Activated CD8-positive, alpha-beta T cell treated with anti-CD3 and anti-CD28 coated beads for 36 hours (primary cell): Measurements from ENCODE around the gene UCP3. TPM values are rescaled to one million over a fixed set of nuclear protein-coding genes. Genes with fewer than 3 reads are reported as not detected.

ENCODE experiments used
- ATAC-seq: fragments of 200-7000 bp; cut with Tn5 transposase; one replicate; pipeline ENCODE4 v1.10.0; 2021; ENCODE audit warnings: mild to moderate bottlenecking, moderate library complexity
- CTCF ChIA-PET: fragments of 350-600 bp; sonication (Branson Sonifier 250); formaldehyde crosslinking; loops from one replicate; lab custom pipeline; 2021; ENCODE audit warnings: antibody characterized with exemption; lab: Charles Lee
- POLR2A ChIA-PET: fragments of 350-600 bp; sonication (Branson Sonifier 250); formaldehyde crosslinking; loops from one replicate; lab custom pipeline; 2021; ENCODE audit warnings: antibody characterized with exemption; lab: Charles Lee
- DNase-seq: peaks from one replicate; pipeline ENCODE4 v3.0.0-alpha.2; 2020
- H3K27ac Mint-ChIP-seq: one replicate; pipeline ENCODE4 v1.8.0; 2021; ENCODE audit warnings: mild to moderate bottlenecking, mixed read lengths
- H3K27me3 Mint-ChIP-seq: one replicate; pipeline ENCODE4 v1.8.0; 2021; ENCODE audit warnings: mixed read lengths
- H3K36me3 Mint-ChIP-seq: one replicate; pipeline ENCODE4 v1.8.0; 2021; ENCODE audit warnings: low read depth, mixed read lengths
- H3K4me1 Mint-ChIP-seq: one replicate; pipeline ENCODE4 v1.8.0; 2021; ENCODE audit warnings: low read depth, mixed read lengths
- H3K4me3 Mint-ChIP-seq: one replicate; pipeline ENCODE4 v1.8.0; 2021; ENCODE audit warnings: mild to moderate bottlenecking, moderate library complexity, mixed read lengths
- H3K9me3 Mint-ChIP-seq: one replicate; pipeline ENCODE4 v1.8.0; 2021; ENCODE audit warnings: mixed read lengths
- intact Hi-C: fragments of 100-400 bp; cut with micrococcal nuclease; formaldehyde crosslinking; loops from one replicate; pipeline ENCODE4 v1.10.0; 2022
- total RNA-seq, 2 experiments: library from RNA; stranded (reverse); gene quantifications; one replicate each; pipeline ENCODE4 v1.2.3, GENCODE V29; 2021
- TF ChIP-seq, protein P1 (sequence below): fragments of 200-600 bp; IDR thresholded peaks from one replicate; pipeline ENCODE4 v1.8.0; 2022; ENCODE audit warnings: antibody characterized with exemption, mild to moderate bottlenecking

Gene UCP3
- total RNA-seq, 2 experiments from 2014 or later, result 1.5 to 2.2 TPM

DNA sequence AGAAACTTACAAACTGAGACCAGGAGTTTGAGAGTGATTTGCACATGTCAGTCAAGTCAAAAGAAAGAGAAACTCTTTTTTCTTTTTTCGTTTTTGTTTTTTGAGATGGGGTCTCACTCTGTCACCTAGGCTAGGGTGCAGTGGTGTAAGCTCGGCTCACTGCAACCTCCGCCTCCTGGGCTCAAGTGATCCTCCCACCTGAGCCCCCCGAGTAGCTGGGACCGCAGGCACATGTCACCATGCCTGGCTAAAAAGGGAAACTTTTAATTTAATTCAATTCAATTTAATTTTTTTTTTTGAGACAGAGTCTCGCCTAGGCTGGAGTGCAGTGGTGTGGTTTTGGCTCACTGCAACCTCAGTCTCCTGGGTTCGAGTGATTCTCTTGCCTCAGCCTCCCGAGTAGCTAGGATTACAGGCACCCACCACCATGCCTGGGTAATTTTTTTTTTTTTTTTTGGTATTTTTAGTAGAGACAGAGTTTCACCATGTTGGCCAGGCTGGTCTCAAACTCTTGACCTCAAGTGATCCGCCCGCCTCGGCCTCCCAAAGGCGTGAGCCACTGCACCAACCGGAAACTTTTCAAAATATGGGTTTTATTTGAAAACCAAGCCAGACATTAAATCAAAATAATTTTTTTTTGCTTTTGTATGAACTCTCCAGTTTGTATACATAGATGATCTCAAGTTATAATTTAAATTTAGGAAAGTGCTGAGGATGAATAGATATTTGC lies 9.9 kb downstream of the UCP3 start:
- POLR2A ChIA-PET, result interaction anchor here (1.0 to 14.1 kb wide), 5 partner anchors 12 to 25 kb away, joined by 3 to 176 read pairs (median 6); partner anchors contain the start of gene UCP2
- H3K36me3 Mint-ChIP-seq, result peaks cover 28% of the 10 kb centered on the region
- DNase-seq (no peak), ATAC-seq (no peak)
- H3K27ac Mint-ChIP-seq, result peak overlapping the region; percentile 63
- CTCF ChIA-PET, result no interaction called here
- intact Hi-C loops, result no loop called here
- TF ChIP-seq, protein P1, sequence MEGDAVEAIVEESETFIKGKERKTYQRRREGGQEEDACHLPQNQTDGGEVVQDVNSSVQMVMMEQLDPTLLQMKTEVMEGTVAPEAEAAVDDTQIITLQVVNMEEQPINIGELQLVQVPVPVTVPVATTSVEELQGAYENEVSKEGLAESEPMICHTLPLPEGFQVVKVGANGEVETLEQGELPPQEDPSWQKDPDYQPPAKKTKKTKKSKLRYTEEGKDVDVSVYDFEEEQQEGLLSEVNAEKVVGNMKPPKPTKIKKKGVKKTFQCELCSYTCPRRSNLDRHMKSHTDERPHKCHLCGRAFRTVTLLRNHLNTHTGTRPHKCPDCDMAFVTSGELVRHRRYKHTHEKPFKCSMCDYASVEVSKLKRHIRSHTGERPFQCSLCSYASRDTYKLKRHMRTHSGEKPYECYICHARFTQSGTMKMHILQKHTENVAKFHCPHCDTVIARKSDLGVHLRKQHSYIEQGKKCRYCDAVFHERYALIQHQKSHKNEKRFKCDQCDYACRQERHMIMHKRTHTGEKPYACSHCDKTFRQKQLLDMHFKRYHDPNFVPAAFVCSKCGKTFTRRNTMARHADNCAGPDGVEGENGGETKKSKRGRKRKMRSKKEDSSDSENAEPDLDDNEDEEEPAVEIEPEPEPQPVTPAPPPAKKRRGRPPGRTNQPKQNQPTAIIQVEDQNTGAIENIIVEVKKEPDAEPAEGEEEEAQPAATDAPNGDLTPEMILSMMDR, result no peak
- no peak overlapping the region for H3K4me3 Mint-ChIP-seq
- H3K9me3 Mint-ChIP-seq, result no peaks in the 10 kb centered on the region
- no peaks in the 10 kb centered on the region for H3K27me3 Mint-ChIP-seq
- H3K4me1 Mint-ChIP-seq, result peaks cover 76% of the 10 kb centered on the region

DNA sequence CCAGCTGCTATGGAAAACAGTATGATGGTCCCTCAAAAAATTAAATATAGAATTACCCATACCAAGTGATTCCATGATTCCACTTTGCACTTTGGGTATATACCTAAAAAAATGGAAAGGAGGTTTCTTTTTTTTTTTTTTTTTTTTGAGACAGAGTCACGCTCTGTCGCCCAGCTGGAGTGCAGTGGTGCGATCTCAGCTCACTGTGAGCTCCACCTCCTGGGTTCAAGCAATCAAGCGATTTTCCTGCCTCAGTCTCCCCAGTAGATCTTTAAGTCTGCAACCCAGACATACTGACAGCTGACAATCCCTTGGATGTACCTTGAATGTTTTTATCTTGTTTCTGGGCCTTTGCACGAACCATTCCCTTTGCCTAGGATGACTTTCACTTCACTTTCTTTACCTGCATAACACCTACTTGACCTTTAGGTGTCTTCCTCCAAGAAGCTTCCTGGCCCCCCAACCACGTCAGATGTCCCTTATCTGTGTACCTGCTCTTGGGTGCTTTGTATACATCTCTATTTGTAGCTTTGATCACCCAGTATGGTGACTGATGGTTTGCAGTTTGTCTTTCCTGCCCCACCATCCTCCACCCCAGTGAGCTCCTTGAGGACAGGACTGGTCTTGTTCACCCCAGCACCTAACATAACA lies 11.6 kb downstream of the UCP3 start:
- peak; percentile 7 for ATAC-seq
- Mint-ChIP-seq H3K4me1 (peaks cover 71% of the 10 kb centered on the region), H3K4me3 (peak overlapping the region; percentile 5), H3K27me3 (no peaks in the 10 kb centered on the region), H3K36me3 (peaks cover 17% of the 10 kb centered on the region), H3K27ac (peak overlapping the region; percentile 70), H3K9me3 (no peaks in the 10 kb centered on the region)
- intact Hi-C loops, result no loop called here
- no peak for DNase-seq
- POLR2A ChIA-PET, result interaction anchor here (1.0 to 14.1 kb wide), 9 partner anchors 8 to 27 kb away, joined by 3 to 176 read pairs (median 6); partner anchors contain the start of gene UCP2
- CTCF ChIA-PET, result interaction anchor here (1.0 to 1.5 kb wide), 4 partner anchors 13 to 37 kb away, joined by 3 to 5 read pairs (median 4); no protein-coding TSS in a partner anchor
- TF ChIP-seq, protein P1, result no peak

DNA sequence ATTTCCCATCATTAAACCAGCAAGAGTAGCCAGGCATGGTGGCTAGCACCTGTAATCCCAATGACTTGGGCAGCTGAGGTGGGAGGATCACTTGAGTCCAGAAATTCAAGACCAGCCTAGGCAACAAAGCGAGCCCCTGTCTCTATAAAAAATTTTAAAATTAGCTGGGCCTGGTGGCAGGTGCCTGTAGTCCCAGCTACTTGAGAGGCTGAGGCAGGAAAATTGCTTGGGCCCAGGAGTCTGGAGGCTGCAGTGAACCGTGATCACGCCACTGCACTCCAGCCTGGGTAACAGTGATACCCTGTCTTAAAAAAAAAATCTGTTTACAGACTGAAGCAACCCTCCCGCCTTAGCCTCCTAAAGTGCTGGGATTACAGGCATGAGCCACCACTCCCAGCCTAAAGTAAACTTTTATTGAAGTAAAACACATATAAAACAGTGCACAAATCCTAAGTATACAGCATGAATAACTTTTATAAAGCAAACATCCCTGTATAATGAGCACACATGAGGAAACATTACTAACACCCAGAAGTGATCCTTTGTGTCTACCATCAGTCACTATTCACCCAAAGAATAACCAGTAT lies 12.6 kb downstream of the UCP3 start:
- Mint-ChIP-seq H3K36me3 (peaks cover 12% of the 10 kb centered on the region), H3K27ac (peak overlapping the region; percentile 99), H3K9me3 (no peaks in the 10 kb centered on the region), H3K27me3 (no peaks in the 10 kb centered on the region), H3K4me3 (peak overlapping the region; percentile 74), H3K4me1 (peaks cover 77% of the 10 kb centered on the region)
- DNase-seq (no peak), ATAC-seq (no peak)
- TF ChIP-seq, protein P1, result no peak
- intact Hi-C loops, result no loop called here
- ChIA-PET POLR2A (interaction anchor here (0.8 to 14.1 kb wide), 7 partner anchors 9 to 95 kb away, joined by 3 to 176 read pairs (median 8); partner anchors contain the start of gene UCP2), CTCF (interaction anchor here (1.1 to 2.2 kb wide), 4 partner anchors 9 to 32 kb away, joined by 4 to 9 read pairs (median 4); no protein-coding TSS in a partner anchor)

DNA sequence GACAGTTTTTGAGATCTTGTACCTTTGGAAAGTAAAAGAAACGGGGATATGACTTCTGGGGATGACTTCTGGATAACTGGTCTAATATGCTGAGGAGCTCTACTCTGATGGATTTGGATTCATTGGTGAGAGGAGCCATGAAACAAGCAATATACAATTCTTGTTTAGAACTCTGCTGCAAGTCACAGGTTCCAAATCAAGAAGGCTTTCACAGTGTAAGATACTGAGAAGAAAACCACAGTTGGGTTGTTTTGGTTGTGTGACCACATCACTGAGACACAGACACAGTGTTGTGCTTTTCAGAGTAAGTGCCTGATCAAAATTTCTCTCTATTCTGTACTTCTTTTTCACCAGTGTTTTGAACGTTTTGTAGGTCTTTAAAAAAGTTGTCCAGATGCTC lies 13.2 kb downstream of the UCP3 start:
- DNase-seq (peak; percentile 69), ATAC-seq (peak; percentile 66)
- Mint-ChIP-seq H3K27ac (peak overlapping the region; percentile 99), H3K27me3 (no peaks in the 10 kb centered on the region), H3K36me3 (peaks cover 9% of the 10 kb centered on the region), H3K4me3 (peak overlapping the region; percentile 74), H3K4me1 (peaks cover 78% of the 10 kb centered on the region), H3K9me3 (no peaks in the 10 kb centered on the region)
- intact Hi-C loops, result loop anchor here (1.0 kb wide), 1 partner anchor 10 kb away; no protein-coding TSS in a partner anchor
- POLR2A ChIA-PET, result interaction anchor here (0.8 to 14.1 kb wide), 7 partner anchors 9 to 94 kb away, joined by 3 to 176 read pairs (median 8); partner anchors contain the start of gene UCP2
- TF ChIP-seq, protein P1, result no peak
- CTCF ChIA-PET, result interaction anchor here (1.1 to 2.2 kb wide), 5 partner anchors 9 to 32 kb away, joined by 4 to 9 read pairs (median 5); no protein-coding TSS in a partner anchor
